HFFc6 (cell line): Measurements from ENCODE around the gene PIGT. TPM values are rescaled to one million over a fixed set of nuclear protein-coding genes. Genes with fewer than 3 reads are reported as not detected.

Source experiments
- DNase-seq: peaks from one replicate; pipeline ENCODE4 v3.0.0-alpha.2; 2018
- H3K27ac Mint-ChIP-seq: 2 replicates; pipeline ENCODE4 v1.8.0; 2020; ENCODE audit warnings: mild to moderate bottlenecking, mixed read lengths
- H3K27me3 Mint-ChIP-seq: 2 replicates; pipeline ENCODE4 v1.8.0; 2021; ENCODE audit warnings: mild to moderate bottlenecking, moderate library complexity, mixed read lengths; ENCODE audit not compliant: insufficient read depth
- H3K36me3 Mint-ChIP-seq: 2 replicates; pipeline ENCODE4 v1.8.0; 2021; ENCODE audit warnings: low read depth, mixed read lengths
- H3K4me1 Mint-ChIP-seq: 2 replicates; pipeline ENCODE4 v1.8.0; 2020; ENCODE audit warnings: low read depth, mixed read lengths
- H3K4me3 Mint-ChIP-seq: 2 replicates; pipeline ENCODE4 v1.8.0; 2020; ENCODE audit warnings: mild to moderate bottlenecking, moderate library complexity, mixed read lengths
- H3K9me3 Mint-ChIP-seq: 2 replicates; pipeline ENCODE4 v1.8.0; 2020; ENCODE audit warnings: mild to moderate bottlenecking, mixed read lengths
- CTCF ChIP-seq: fragments of 200-600 bp; sonication (generic); IDR thresholded peaks from 2 replicates; pipeline ENCODE4 v1.5.0; 2021; ENCODE audit warnings: antibody characterized with exemption, mild to moderate bottlenecking
- total RNA-seq, 6 experiments: library from RNA; stranded (reverse); fragmentation: NEBNext Ultra II Directional; extraction: Animal tissue kit (Norgen Biotek cat#: 25700); gene quantifications; 2 replicates in 1 of 6; 3 replicates in 5 of 6; pipeline ENCODE4 v1.2.3, GENCODE V29; 2021

The PIGT gene
- total RNA-seq, 6 experiments from 2014 or later = 76.7 to 94.0 (median 81.8) TPM

GRCh38 chr20:45391559-45391958, 24.4 kb upstream of the PIGT start:
- DNase-seq = no peak
- Mint-ChIP-seq H3K4me1 (no peaks in the 10 kb centered on the region), H3K4me3 (no peak overlapping the region), H3K9me3 (no peaks in the 10 kb centered on the region), H3K36me3 (peaks cover 4% of the 10 kb centered on the region), H3K27ac (no peak overlapping the region), H3K27me3 (no peaks in the 10 kb centered on the region; the same call in 1 of the 2 replicates)
- no peak for TF ChIP-seq CTCF

- no peak overlapping the region for H3K27ac Mint-ChIP-seq
- TF ChIP-seq CTCF = peak; percentile 31; the same call in 1 of the 2 replicates
- H3K4me3 Mint-ChIP-seq = no peak overlapping the region
- DNase-seq = peak; percentile 18
- no peaks in the 10 kb centered on the region; the same call in 1 of the 2 replicates for H3K36me3 Mint-ChIP-seq
- H3K27me3 Mint-ChIP-seq = no peaks in the 10 kb centered on the region; the same call in 1 of the 2 replicates
- H3K9me3 Mint-ChIP-seq = no peaks in the 10 kb centered on the region
- H3K4me1 Mint-ChIP-seq = no peaks in the 10 kb centered on the region
Observed at GRCh38 chr20:45392733-45393132, 23.2 kb upstream of the PIGT start.

GRCh38 chr20:45394221-45395113, 21.5 kb upstream of the PIGT start:
- Mint-ChIP-seq H3K27ac (no peak overlapping the region), H3K27me3 (peaks cover 2% of the 10 kb centered on the region), H3K36me3 (peaks cover 9% of the 10 kb centered on the region), H3K4me1 (no peaks in the 10 kb centered on the region), H3K9me3 (peaks cover 3% of the 10 kb centered on the region; the same call in 1 of the 2 replicates), H3K4me3 (no peak overlapping the region)
- no peak for DNase-seq
- no peak for TF ChIP-seq CTCF

- H3K9me3 Mint-ChIP-seq = peaks cover 9% of the 10 kb centered on the region
- H3K27me3 Mint-ChIP-seq = peaks cover 2% of the 10 kb centered on the region
- no peak for TF ChIP-seq CTCF
- no peak overlapping the region for H3K27ac Mint-ChIP-seq
- no peaks in the 10 kb centered on the region for H3K4me1 Mint-ChIP-seq
- H3K36me3 Mint-ChIP-seq = peaks cover 15% of the 10 kb centered on the region
- DNase-seq = no peak
- H3K4me3 Mint-ChIP-seq = no peak overlapping the region
Observed at GRCh38 chr20:45395114-45395415, 20.9 kb upstream of the PIGT start.

- Mint-ChIP-seq H3K36me3 (peaks cover 20% of the 10 kb centered on the region), H3K27me3 (peaks cover 3% of the 10 kb centered on the region), H3K27ac (no peak overlapping the region), H3K4me3 (no peak overlapping the region), H3K4me1 (no peaks in the 10 kb centered on the region), H3K9me3 (peaks cover 16% of the 10 kb centered on the region)
- DNase-seq = no peak
- TF ChIP-seq CTCF = no peak
Observed at GRCh38 chr20:45399018-45399417, 16.9 kb upstream of the PIGT start.
